HG02642 (cell line): Measurements from ENCODE around the gene PDE4B.
"Not testable (repeated sequence)": the region's sequence is repeated elsewhere in the genome, so short reads cannot be mapped to it uniquely, and the experiment has no call there.

Source experiments
- ATAC-seq: cut with Tn5 transposase; IDR thresholded peaks from one replicate; pipeline ENCODE4 v1.9.1; 2021; ENCODE audit warnings: mild to moderate bottlenecking; ENCODE audit not compliant: unreplicated experiment, poor library complexity

The PDE4B gene

GRCh38 chr1:65985393-65986066 lies 192.8 kb downstream of the PDE4B start:
- no peak for ATAC-seq

GRCh38 chr1:65986146-65986545 lies 193.5 kb downstream of the PDE4B start:
- ATAC-seq: no peak

GRCh38 chr1:65990161-65990560 lies 197.5 kb downstream of the PDE4B start:
- ATAC-seq: no peak

GRCh38 chr1:65991694-65992093 lies 199.0 kb downstream of the PDE4B start:
- no peak for ATAC-seq

GRCh38 chr1:65992165-65992821 lies 199.6 kb downstream of the PDE4B start:
- ATAC-seq: no peak

- ATAC-seq: no peak
Observed at GRCh38 chr1:65992831-65993271, 200.2 kb downstream of the PDE4B start.

GRCh38 chr1:65994223-65994622 lies 201.5 kb downstream of the PDE4B start:
- ATAC-seq: no peak

- ATAC-seq: no peak
Observed at GRCh38 chr1:65995336-65995735, 202.6 kb downstream of the PDE4B start.

GRCh38 chr1:65995928-65996327 lies 203.2 kb downstream of the PDE4B start:
- no peak for ATAC-seq

- ATAC-seq: no peak
Observed at GRCh38 chr1:65997693-65998092, 205.0 kb downstream of the PDE4B start.

- ATAC-seq: no peak
Observed at GRCh38 chr1:65998763-65999583, 206.3 kb downstream of the PDE4B start.

GRCh38 chr1:66000033-66000637 lies 207.4 kb downstream of the PDE4B start:
- no peak for ATAC-seq

- ATAC-seq: no peak
Observed at GRCh38 chr1:66003690-66004089, 211.0 kb downstream of the PDE4B start.

GRCh38 chr1:66006534-66006933 lies 213.8 kb downstream of the PDE4B start:
- not testable (repeated sequence) for ATAC-seq

- ATAC-seq: no peak
Observed at GRCh38 chr1:66012106-66012784, 219.6 kb downstream of the PDE4B start.

- ATAC-seq: no peak
Observed at GRCh38 chr1:66013371-66013770, 220.7 kb downstream of the PDE4B start.

GRCh38 chr1:66022904-66023620 lies 230.4 kb downstream of the PDE4B start:
- no peak for ATAC-seq

- no peak for ATAC-seq
Observed at GRCh38 chr1:66025188-66025587, 232.5 kb downstream of the PDE4B start.

- ATAC-seq: no peak
Observed at GRCh38 chr1:66028035-66028434, 235.3 kb downstream of the PDE4B start.

- no peak for ATAC-seq
Observed at GRCh38 chr1:66033781-66034180, 241.1 kb downstream of the PDE4B start.
